ENCODE measurements around the gene SEC23IP.
A peak's percentile ranks its signal among the peaks of the same experiment; 100 is the strongest.

The SEC23IP gene

GRCh38 chr10:119867317-119867716 is 25.2 kb upstream of the SEC23IP start:
- TF ChIP-seq TEAD4 (IDR thresholded peaks at IDR 0.05) = no peak
- no peak for TF ChIP-seq ZBTB7A (IDR thresholded peaks at IDR 0.05; ENCODE audit: low read depth)
- TF ChIP-seq CREB1 (IDR thresholded peaks at IDR 0.05; ENCODE audit: low read depth) = no peak
- no peak for TF ChIP-seq NFIC (IDR thresholded peaks at IDR 0.05)
- no peak for TF ChIP-seq TAF1 (IDR thresholded peaks at IDR 0.05; ENCODE audit: low read depth)
- no peak for TF ChIP-seq EGR1 (IDR thresholded peaks at IDR 0.05)
- no peak for TF ChIP-seq EP300 (IDR thresholded peaks at IDR 0.05; ENCODE audit: borderline replicate concordance)
- TF ChIP-seq TCF12 (IDR thresholded peaks at IDR 0.05; ENCODE audit: low read depth) = no peak
- no peak for TF ChIP-seq YY1 (IDR thresholded peaks at IDR 0.05; ENCODE audit: low read depth)
- no peak for TF ChIP-seq CEBPB (IDR thresholded peaks at IDR 0.05)
- no peak for TF ChIP-seq RAD21 (IDR thresholded peaks at IDR 0.05; ENCODE audit: low read depth)
- no peak for TF ChIP-seq FOXM1 (IDR thresholded peaks at IDR 0.05; ENCODE audit: borderline replicate concordance, low read depth)
- TF ChIP-seq REST (IDR thresholded peaks at IDR 0.05; ENCODE audit: low read depth) = no peak

DNA sequence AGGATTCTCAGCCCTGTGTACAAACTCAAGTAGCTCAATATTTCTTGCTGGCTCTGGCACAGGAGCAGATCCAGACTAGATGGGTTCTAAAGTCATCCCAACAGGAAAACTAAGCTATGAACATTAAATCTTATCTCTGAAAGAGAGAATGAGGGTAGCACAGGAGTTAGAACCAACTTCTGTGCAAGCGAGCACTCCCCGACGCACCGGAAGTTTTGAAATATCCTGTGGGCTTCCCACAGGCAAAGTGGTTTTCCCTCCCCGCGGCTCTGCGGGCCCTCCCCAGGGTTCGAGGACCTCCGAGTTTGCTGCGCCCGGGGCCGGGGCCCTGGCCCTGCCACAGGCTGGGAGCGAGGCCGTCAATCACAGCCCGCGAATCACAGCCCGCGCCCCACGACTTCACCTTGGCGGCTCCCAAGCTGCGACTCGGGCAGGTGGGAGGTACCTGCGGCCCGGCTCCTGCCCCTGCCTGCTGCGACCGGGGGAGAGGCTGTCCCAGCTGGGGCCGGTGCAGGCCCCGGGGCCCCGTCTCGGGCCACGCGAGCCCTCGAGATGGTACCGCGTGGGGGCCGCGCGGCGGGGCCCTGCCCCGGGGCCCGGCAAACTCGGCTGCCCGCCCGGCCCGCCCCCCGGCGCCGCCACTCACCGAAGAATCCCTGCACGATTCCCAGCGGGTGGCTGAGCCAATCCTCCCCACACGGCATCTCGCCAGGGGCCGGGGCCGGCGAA is 20.5 kb upstream of the SEC23IP start:
- peak; percentile 63 for TF ChIP-seq MAX (IDR thresholded peaks at IDR 0.05)
- TF ChIP-seq YY1 (IDR thresholded peaks at IDR 0.05; ENCODE audit: low read depth) = no peak; the same call in 1 of the 2 replicates
- no peak for TF ChIP-seq EGR1 (IDR thresholded peaks at IDR 0.05)
- TF ChIP-seq TAF1 (IDR thresholded peaks at IDR 0.05; ENCODE audit: low read depth) = no peak; the same call in 1 of the 2 replicates
- TF ChIP-seq TCF12 (IDR thresholded peaks at IDR 0.05; ENCODE audit: low read depth) = no peak; the same call in 1 of the 2 replicates
- no peak for TF ChIP-seq NFIC (IDR thresholded peaks at IDR 0.05)
- TF ChIP-seq CREB1 (IDR thresholded peaks at IDR 0.05; ENCODE audit: low read depth) = no peak
- no peak for TF ChIP-seq FOXM1 (IDR thresholded peaks at IDR 0.05; ENCODE audit: borderline replicate concordance, low read depth)
- 0 out of 2 replicates have a peak, but pooled peaks have one; percentile 36 for TF ChIP-seq ZBTB7A (IDR thresholded peaks at IDR 0.05; ENCODE audit: low read depth)
- TF ChIP-seq REST (IDR thresholded peaks at IDR 0.05; ENCODE audit: low read depth) = no peak; the same call in 1 of the 2 replicates
- no peak for TF ChIP-seq RAD21 (IDR thresholded peaks at IDR 0.05; ENCODE audit: low read depth)

GRCh38 chr10:119872610-119872859 is 20.0 kb upstream of the SEC23IP start, which contains the start of gene MCMBP:
Gene MCMBP, minus strand, starts transcription at chr10:119872843. Its CDS starts 259 bp downstream, at chr10:119872584.
- TF ChIP-seq CEBPB (IDR thresholded peaks at IDR 0.05) = no peak
- TF ChIP-seq TEAD4 (IDR thresholded peaks at IDR 0.05) = no peak
- no peak for TF ChIP-seq MAX (IDR thresholded peaks at IDR 0.05)
- no peak for TF ChIP-seq TCF12 (IDR thresholded peaks at IDR 0.05; ENCODE audit: low read depth)
- no peak for TF ChIP-seq ZBTB7A (IDR thresholded peaks at IDR 0.05; ENCODE audit: low read depth)
- no peak for TF ChIP-seq REST (IDR thresholded peaks at IDR 0.05; ENCODE audit: low read depth)
- TF ChIP-seq YY1 (IDR thresholded peaks at IDR 0.05; ENCODE audit: low read depth) = no peak
- no peak for TF ChIP-seq EP300 (IDR thresholded peaks at IDR 0.05; ENCODE audit: borderline replicate concordance)
- no peak for TF ChIP-seq EGR1 (IDR thresholded peaks at IDR 0.05)
- no peak for TF ChIP-seq CREB1 (IDR thresholded peaks at IDR 0.05; ENCODE audit: low read depth)
- no peak for TF ChIP-seq TAF1 (IDR thresholded peaks at IDR 0.05; ENCODE audit: low read depth)
- no peak for TF ChIP-seq NFIC (IDR thresholded peaks at IDR 0.05)
- no peak for TF ChIP-seq FOXM1 (IDR thresholded peaks at IDR 0.05; ENCODE audit: borderline replicate concordance, low read depth)
- TF ChIP-seq RAD21 (IDR thresholded peaks at IDR 0.05; ENCODE audit: low read depth) = no peak
- TF ChIP-seq, protein P1, sequence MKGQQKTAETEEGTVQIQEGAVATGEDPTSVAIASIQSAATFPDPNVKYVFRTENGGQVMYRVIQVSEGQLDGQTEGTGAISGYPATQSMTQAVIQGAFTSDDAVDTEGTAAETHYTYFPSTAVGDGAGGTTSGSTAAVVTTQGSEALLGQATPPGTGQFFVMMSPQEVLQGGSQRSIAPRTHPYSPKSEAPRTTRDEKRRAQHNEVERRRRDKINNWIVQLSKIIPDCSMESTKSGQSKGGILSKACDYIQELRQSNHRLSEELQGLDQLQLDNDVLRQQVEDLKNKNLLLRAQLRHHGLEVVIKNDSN (IDR thresholded peaks at IDR 0.05) = no peak

GRCh38 chr10:119872860-119873681 is 19.5 kb upstream of the SEC23IP start:
- peak; percentile 60; the same call in 1 of the 2 replicates for TF ChIP-seq EGR1 (IDR thresholded peaks at IDR 0.05)
- peak; percentile 52; the same call in 1 of the 2 replicates for TF ChIP-seq CREB1 (IDR thresholded peaks at IDR 0.05; ENCODE audit: low read depth)
- TF ChIP-seq, protein P1 (IDR thresholded peaks at IDR 0.05) = peak; percentile 71
- peak; percentile 98 for TF ChIP-seq YY1 (IDR thresholded peaks at IDR 0.05; ENCODE audit: low read depth)
- peak; percentile 37; the same call in 1 of the 2 replicates for TF ChIP-seq FOXM1 (IDR thresholded peaks at IDR 0.05; ENCODE audit: borderline replicate concordance, low read depth)
- TF ChIP-seq TEAD4 (IDR thresholded peaks at IDR 0.05) = no peak; the same call in 1 of the 2 replicates
- TF ChIP-seq TCF12 (IDR thresholded peaks at IDR 0.05; ENCODE audit: low read depth) = peak; percentile 34; the same call in 1 of the 2 replicates
- no peak; the same call in 1 of the 2 replicates for TF ChIP-seq CEBPB (IDR thresholded peaks at IDR 0.05)
- TF ChIP-seq EP300 (IDR thresholded peaks at IDR 0.05; ENCODE audit: borderline replicate concordance) = no peak
- peak; percentile 79 for TF ChIP-seq MAX (IDR thresholded peaks at IDR 0.05)
- peak; percentile 58; the same call in 1 of the 2 replicates for TF ChIP-seq NFIC (IDR thresholded peaks at IDR 0.05)
- TF ChIP-seq TAF1 (IDR thresholded peaks at IDR 0.05; ENCODE audit: low read depth) = peak; percentile 69
- no peak; the same call in 1 of the 2 replicates for TF ChIP-seq ZBTB7A (IDR thresholded peaks at IDR 0.05; ENCODE audit: low read depth)
- TF ChIP-seq RAD21 (IDR thresholded peaks at IDR 0.05; ENCODE audit: low read depth) = no peak
- no peak for TF ChIP-seq REST (IDR thresholded peaks at IDR 0.05; ENCODE audit: low read depth)
